Stimulated activated CD4-positive, alpha-beta T cell treated with anti-CD3 and anti-CD28 coated beads, Interleukin-1b, Interleukin-23, amount 100 ng/mL, for 24 hours (primary cell): Measurements from ENCODE around the gene SLC35B1.
"Not testable (repeated sequence)": the region's sequence is repeated elsewhere in the genome, so short reads cannot be mapped to it uniquely, and the experiment has no call there.

ENCODE experiments used
- DNase-seq, 4 experiments: peaks; one replicate each; pipeline ENCODE4 v3.0.0-alpha.2; 2020; ENCODE audit warnings: low read depth in 4 of 4, low spot score in 1 of 4

Gene SLC35B1

DNA sequence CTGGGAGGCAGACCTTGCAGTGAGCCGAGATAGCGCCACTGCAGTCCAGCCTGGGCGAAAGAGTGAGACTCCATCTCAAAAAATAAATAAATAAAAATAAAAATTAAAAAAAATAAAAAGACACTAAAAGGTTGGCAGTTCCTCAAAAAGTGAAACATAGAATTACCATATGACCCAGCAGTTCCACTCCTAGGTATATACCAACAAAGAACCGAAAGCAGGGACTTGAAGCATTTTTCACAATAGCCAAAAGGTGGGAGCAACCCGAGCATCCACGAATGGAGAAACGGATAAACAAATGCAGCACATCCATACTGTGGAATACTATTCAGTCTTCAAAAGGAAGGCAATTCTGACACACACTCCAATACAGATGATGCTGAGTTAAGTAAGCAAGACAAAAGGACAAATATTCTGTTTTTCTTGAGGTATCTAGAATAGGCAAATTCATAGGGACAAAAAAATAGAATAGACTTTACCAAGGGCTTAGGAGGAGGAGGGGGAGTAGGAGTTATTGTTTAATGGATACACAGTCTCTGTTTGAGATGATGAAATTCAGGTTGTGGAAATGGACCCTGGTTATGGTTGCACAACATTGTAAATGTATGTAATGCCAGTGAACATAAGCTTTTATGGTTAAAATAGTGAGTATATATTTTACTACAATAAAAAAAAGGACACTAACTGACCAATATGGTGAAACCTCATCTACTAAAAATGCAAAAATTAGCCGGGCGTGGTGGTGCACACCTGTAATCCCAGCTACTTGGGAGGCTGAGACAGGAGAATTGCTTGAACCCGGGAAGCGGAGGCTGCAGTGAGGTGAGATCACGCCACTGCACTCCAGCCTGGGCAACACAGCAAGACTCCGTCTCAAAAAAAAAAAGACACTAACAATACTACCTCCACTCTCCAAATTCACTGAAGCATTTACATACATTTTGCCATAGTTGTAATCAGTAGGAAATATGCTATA, 27.0 kb upstream of the SLC35B1 start:
- no peak for DNase-seq

DNA sequence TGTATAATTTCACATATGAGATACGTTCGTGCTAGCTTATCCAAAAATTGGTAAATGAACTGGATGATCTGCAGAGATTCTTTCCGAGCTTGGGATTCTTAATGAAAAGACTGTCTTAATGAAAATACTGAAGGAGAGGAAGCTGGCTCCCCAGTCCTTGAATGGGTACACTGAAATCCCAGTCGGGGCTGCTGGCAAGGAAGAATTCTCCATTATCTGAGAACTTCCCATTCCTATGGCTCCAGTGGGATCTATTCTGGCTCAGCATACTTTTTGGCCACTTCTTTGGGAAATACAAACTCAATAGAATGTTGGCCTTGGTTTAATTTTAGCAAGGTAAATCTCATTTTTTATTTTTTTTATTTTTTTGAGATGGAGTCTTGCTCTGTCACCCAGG, 23.7 kb upstream of the SLC35B1 start:
- no peak for DNase-seq

- no peak for DNase-seq
Observed at GRCh38 chr17:49730785-49731434, 23.1 kb upstream of the SLC35B1 start.

GRCh38 chr17:49730078-49730784, 22.5 kb upstream of the SLC35B1 start:
- no peak for DNase-seq

DNA sequence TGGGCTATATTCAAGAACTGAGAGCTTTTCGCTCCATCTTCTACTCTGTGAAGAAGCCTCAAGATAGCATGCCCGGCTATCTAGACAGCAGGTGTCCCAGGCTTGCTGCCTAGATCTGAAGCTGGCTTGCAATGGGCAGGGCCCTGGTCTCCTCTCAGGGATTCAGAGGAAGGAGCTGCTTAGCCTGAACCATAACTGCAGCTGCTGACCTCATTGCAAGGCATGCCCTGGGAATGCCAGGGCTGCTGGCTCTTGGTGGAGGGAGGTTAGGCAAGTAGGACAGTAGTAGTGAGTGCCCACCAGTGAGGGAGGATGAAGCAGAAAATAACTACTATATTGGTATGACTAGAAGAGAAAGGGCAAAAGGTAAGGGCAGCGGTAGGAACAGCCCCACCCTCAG, 21.3 kb upstream of the SLC35B1 start:
- DNase-seq, result no peak

DNA sequence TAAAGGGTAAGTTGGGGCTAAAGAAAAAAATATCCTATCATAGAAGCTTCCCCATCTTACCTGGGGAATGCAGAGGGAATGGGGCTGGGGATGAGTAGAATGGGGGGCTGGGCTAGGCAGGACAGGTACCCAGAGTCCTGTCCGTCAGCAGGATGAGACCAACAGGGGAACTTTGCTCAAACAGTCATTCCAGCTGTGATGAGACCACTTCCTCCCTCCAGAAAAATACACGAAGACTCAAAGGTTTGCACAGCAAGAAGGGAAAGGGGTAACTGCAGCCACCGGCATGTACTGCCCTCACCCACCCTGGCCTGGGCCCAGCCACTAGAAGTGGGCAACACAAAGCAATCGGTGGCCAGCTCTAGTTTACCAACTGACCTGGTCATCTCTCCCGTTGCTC, 20.7 kb upstream of the SLC35B1 start:
- DNase-seq, result no peak

GRCh38 chr17:49727380-49727779, 19.6 kb upstream of the SLC35B1 start:
- DNase-seq, result no peak

DNA sequence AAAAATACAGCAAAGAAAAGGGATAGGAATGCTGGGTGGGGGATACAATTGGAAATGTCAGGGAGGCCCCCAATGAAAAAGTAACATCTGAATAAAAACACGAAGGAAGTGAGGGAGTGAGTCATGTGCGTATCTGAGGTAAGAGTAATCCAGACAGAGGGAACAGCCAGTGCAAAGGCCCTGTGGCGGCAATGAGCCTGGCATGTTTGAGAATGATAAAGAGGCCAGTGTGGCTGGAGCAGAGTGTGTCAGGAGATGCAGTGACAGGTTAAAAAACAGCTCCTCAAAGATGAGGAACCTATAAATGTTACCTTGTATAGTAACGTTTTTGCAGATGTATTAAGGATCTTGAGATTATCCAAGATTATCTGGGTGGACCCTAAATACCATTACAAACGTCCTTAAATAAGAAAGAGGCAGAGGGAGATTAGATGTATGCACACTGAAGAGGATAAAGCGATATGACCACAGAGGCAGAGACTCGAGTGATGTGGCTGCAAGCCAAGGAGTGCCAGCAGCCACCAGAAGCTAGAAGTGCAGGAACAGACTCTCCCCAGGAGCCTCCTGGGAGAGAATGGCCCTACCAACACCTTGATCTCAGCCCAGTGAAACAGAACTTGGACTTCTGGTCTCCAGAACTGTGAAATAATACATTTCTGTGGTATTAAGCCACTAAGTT, 17.8 kb upstream of the SLC35B1 start:
- no peak for DNase-seq

DNA sequence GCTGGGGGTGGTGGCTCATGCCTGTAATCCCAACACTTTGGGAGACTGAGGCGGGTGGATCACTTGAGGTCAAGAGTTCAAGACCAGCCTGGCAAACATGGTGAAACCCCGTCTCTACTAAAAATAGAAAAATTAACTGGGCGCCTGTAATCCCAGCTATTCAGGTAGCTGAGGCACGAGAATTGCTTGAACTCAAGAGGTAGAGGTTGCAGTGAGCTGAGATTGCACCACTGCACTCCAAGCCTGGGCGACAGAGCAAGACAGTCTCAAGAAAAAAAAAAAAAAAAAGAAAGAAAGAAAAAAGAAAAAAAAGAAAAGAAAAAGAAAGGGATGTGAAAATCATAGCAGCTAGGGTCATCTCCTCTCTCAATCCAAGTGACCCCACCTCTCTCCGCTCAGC, 16.8 kb upstream of the SLC35B1 start:
- DNase-seq, result not testable (repeated sequence)

DNA sequence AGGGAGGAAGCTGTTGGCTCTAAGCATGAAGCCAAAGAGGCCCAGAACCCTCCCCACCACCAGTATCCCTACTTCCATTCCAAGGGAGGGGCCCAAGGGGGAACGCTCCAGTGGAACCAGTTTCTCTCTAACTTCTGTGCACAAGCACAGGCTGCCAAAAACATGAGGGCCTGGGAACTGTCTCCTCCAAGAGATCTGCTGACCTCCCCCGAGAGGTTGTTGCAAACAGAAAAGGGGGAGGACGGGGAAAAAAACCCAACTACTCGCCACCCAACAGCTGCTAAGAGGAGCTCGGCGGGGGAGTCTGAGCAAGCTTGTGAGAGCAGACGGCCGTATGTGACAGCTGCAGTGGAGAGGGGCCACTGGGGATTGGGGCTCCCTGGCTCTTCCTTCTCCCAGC, 15.7 kb upstream of the SLC35B1 start:
- no peak for DNase-seq

- no peak for DNase-seq
Observed at GRCh38 chr17:49722066-49722465, 14.3 kb upstream of the SLC35B1 start.

- DNase-seq, result no peak
Observed at GRCh38 chr17:49717371-49717861, 9.7 kb upstream of the SLC35B1 start.

- DNase-seq, result no peak
Observed at GRCh38 chr17:49716668-49717364, 9.1 kb upstream of the SLC35B1 start.

- no peak for DNase-seq
Observed at GRCh38 chr17:49715717-49716279, 8.0 kb upstream of the SLC35B1 start.

DNA sequence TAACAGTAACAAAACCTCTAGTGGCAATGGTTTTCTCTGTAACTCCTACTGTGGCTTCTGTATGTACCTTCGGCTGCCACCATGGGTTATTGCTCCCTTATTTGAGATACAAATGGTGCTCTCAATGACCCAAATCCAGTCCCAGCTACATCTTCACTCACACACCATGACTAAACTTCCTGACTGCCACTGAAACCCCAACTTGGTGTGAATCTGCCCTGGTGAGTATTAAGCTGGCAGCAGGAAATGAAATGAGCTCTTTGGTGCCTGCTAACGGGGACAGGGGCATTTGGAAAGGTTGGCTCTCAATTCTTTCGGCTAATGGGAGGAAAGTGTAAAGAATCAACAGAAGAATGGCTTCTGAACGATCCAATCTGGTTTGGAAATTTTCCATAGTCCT, 7.5 kb upstream of the SLC35B1 start:
- no peak for DNase-seq

DNA sequence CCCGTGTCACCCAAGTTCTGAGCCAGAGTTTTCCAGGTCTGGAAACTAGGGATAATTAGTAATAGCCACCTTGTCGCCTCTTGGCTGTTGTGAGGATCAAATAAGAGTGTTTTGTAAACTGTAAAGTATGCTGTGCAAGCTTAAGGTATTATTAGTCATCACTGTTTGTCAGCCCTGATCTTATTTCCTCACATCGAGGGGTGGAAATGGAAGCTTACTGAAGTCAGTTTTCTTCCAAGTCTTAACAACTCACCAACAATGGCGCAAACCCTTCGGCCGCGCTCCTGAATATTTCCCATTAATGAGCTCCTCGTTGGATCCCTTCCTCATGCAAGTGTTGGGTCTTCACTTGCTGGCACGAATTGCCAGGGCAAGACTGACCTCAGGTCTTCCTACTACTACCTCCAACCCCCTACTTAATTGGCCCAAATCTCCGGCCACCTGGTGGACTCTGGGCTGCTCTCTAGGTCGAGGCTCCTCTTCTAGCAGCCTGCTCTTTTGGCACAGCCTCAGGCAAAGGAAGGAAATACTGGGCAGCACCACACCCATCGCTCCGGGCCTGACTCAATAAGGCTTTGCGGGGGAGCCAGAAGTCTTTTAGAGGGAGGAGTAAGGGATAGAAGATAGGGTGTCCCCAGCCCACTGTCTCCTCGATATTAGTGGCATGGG, 885 bp upstream of the SLC35B1 start:
- DNase-seq, result no peak

DNA sequence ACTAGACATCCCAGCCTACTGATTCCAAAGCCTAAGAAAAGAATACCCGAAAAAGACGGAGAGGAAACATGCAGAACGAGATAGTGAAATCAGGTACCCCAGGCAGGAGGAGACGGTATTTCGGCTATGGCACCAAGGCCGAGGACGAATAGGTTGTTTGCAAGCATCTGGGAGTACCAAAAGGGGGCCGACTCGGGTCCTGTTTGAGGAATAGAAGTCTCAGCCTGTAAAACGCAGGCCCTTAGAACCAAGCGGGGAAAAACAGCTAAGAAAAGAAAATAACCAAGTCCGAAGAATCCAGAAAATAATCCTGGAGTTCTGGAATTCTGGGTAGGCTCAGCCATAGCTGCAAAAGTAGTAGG, 537 bp downstream of the SLC35B1 start:
- DNase-seq, result no peak

- DNase-seq, result no peak
Observed at GRCh38 chr17:49705254-49705653, 2.5 kb downstream of the SLC35B1 start.

DNA sequence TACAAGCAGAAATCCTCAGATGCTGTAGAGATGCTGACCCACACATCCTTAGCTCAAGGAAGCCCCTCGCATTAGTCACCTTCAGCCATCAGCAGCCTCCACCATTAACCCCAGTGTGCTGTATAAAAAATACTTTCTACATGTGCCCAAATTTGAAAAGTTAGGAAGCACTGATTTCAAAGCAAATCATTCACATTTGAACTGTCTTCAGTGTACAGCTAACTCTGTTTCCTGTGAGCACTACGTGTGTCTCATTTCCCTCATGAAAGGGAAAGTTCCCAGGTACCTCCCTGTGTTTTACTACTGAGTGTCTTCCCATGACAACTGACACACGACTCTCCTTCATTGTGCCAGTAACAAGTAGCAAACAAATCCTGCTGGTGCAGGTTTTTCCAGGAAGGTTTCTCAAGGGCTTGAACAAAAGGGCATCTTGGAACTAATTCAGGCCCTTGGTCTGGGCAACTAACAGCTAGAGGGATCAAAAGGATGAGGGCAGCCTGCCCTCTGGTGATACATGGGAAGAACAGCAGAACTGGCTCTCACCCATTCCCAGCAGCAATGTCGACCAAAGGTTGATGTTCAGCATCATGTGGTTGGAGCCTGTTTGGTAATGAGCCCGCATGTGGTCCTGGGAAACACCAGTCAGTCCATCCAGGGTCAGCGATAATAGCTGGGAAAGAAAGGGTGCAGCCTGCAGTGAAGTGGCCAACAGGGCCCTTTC, 4.0 kb downstream of the SLC35B1 start:
- DNase-seq, result no peak
